ENCODE results near the gene CARD8.
"Not testable (repeated sequence)": the region's sequence is repeated elsewhere in the genome, so short reads cannot be mapped to it uniquely, and the experiment has no call there.

Gene CARD8

DNA sequence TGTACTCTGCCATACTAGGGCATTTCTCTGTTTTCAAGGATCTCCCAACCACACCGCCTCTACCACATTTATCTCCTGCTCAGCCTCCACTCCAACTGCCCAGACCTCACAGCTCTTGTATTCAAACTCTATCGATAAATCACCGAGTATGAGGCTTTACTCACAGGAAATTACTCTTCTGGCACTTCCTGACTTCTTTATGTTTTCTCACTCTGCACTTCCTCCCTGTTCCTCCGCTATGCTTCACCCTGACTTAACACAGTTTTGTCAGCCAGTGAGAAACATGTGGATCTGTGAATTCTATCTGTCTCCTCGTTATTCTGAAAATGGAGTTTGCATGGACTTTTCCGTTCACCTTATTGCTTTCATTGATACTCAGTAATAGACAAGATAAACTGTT, 2.6 kb upstream of the CARD8 start:
- Histone ChIP-seq H3K27me3 (ENCODE audit: control insufficient read depth, insufficient read depth, low read length) (peaks cover 3% of the 10 kb centered on the region), H3K4me1 (ENCODE audit: control insufficient read depth, insufficient read depth, low read length) (no peaks in the 10 kb centered on the region), H3K4me3 (ENCODE audit: low read depth, low read length) (no peak overlapping the region), H3K9ac (ENCODE audit: low read depth, low read length) (no peak overlapping the region), H3K9me3 (ENCODE audit: control insufficient read depth, insufficient read depth, low read length) (no peaks in the 10 kb centered on the region), H3K36me3 (ENCODE audit: control insufficient read depth, insufficient read depth, low read length) (no peaks in the 10 kb centered on the region)

DNA sequence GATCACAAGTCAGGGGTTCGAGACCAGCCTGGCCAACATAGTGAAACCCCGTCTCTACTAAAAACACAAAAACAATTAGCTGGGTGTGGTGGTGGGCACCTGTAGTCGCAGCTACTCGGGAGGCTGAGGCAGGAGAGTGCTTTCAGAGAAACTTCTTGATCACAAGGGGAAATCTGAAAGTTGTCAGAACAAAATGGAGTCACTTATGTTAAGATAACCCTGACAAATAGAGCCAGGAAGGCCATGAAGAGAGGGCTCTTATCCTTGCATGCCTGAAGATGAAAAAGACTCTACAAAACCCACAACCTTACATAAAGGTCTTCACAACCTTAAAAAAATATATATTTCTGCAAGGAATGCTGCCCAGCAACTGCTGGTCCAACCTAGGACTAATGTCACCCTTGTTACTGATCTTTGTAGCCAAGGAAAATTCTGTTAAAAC, 1.2 kb downstream of the CARD8 start:
- no peak overlapping the region for H3K9ac ChIP-seq (ENCODE audit: low read depth, low read length)
- H3K4me3 ChIP-seq (ENCODE audit: low read depth, low read length), result no peak overlapping the region
- H3K4me1 ChIP-seq (ENCODE audit: control insufficient read depth, insufficient read depth, low read length), result no peaks in the 10 kb centered on the region
- H3K36me3 ChIP-seq (ENCODE audit: control insufficient read depth, insufficient read depth, low read length), result no peaks in the 10 kb centered on the region
- peaks cover 3% of the 10 kb centered on the region for H3K27me3 ChIP-seq (ENCODE audit: control insufficient read depth, insufficient read depth, low read length)
- H3K9me3 ChIP-seq (ENCODE audit: control insufficient read depth, insufficient read depth, low read length), result no peaks in the 10 kb centered on the region

DNA sequence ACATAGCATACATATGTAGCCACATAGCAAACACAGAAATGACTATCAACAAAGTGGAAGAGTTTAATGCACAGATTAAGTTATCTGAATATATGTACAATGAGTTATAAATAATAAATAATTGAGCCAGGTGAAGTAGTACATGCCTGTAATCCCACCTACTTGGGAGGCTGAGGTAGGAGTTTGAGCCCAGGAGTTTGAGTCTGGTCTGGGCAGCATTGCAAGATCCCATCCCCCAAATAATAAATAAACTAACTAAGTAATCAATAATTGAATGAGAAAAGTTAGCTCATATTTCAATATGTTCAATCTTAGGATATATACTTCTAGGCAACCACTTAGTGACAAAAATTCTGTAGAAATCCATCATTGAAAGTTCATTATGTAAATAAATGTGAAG, 1.7 kb downstream of the CARD8 start:
- Histone ChIP-seq H3K9me3 (ENCODE audit: control insufficient read depth, insufficient read depth, low read length) (no peaks in the 10 kb centered on the region), H3K36me3 (ENCODE audit: control insufficient read depth, insufficient read depth, low read length) (no peaks in the 10 kb centered on the region), H3K27me3 (ENCODE audit: control insufficient read depth, insufficient read depth, low read length) (no peaks in the 10 kb centered on the region), H3K4me3 (ENCODE audit: low read depth, low read length) (no peak overlapping the region), H3K4me1 (ENCODE audit: control insufficient read depth, insufficient read depth, low read length) (no peaks in the 10 kb centered on the region), H3K9ac (ENCODE audit: low read depth, low read length) (no peak overlapping the region)

DNA sequence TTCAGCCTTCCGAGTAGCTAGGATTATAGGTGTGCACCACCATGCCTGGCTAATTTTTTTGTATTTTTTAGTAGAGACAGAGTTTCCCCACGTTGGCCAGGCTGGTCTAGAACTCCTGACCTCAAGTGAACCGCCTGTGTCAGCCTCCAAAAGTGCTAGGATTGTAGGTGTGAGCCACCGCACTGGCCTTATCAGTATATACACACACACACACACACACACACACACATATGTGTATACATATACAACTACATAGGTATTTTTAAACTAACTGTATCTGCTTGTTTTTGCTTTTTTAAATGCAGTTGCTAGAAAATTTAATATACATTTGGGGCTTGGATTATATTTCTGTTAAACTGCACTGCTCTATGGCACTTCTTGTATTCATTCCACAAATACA, 3.1 kb downstream of the CARD8 start:
- Histone ChIP-seq H3K27me3 (ENCODE audit: control insufficient read depth, insufficient read depth, low read length) (no peaks in the 10 kb centered on the region), H3K4me1 (ENCODE audit: control insufficient read depth, insufficient read depth, low read length) (no peaks in the 10 kb centered on the region), H3K36me3 (ENCODE audit: control insufficient read depth, insufficient read depth, low read length) (no peaks in the 10 kb centered on the region), H3K9ac (ENCODE audit: low read depth, low read length) (no peak overlapping the region), H3K4me3 (ENCODE audit: low read depth, low read length) (no peak overlapping the region), H3K9me3 (ENCODE audit: control insufficient read depth, insufficient read depth, low read length) (no peaks in the 10 kb centered on the region)

DNA sequence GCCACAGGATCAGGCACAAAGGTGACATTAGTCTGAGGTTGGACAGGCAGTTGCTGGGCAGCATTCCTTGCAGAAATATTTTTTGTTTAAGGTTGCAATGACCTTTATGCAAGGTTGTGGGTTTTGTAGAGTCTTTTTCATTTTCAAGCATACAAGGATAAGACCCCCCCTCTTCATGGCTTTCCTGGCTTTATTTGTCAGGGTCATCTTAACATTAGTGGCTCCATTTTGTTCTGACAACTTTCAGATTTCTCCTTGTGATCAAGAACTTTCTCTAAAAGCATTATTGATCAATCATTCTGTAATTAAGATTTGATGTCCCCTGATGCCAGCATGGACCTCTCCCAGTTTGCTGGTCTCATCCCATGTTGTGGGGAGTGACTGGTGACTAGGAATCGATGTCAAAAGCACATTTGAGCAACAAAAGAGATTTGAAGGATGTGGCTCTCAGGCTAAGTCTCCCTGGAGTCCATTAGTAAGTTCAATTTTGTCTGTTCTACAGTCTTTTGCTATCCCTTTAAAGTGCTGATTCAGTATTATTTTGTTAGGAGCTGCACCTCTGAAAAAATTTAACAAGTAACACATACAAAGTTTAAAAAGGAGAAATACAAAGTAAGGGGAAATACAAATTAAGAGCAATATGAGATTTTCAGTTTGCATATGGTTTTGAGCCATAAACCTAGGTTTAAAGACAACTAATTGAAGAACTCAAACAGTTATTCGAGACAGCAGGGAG, 5.3 kb downstream of the CARD8 start:
- Histone ChIP-seq H3K4me3 (ENCODE audit: low read depth, low read length) (no peak overlapping the region), H3K36me3 (ENCODE audit: control insufficient read depth, insufficient read depth, low read length) (no peaks in the 10 kb centered on the region), H3K4me1 (ENCODE audit: control insufficient read depth, insufficient read depth, low read length) (no peaks in the 10 kb centered on the region), H3K9ac (ENCODE audit: low read depth, low read length) (no peak overlapping the region), H3K27me3 (ENCODE audit: control insufficient read depth, insufficient read depth, low read length) (no peaks in the 10 kb centered on the region), H3K9me3 (ENCODE audit: control insufficient read depth, insufficient read depth, low read length) (no peaks in the 10 kb centered on the region)

DNA sequence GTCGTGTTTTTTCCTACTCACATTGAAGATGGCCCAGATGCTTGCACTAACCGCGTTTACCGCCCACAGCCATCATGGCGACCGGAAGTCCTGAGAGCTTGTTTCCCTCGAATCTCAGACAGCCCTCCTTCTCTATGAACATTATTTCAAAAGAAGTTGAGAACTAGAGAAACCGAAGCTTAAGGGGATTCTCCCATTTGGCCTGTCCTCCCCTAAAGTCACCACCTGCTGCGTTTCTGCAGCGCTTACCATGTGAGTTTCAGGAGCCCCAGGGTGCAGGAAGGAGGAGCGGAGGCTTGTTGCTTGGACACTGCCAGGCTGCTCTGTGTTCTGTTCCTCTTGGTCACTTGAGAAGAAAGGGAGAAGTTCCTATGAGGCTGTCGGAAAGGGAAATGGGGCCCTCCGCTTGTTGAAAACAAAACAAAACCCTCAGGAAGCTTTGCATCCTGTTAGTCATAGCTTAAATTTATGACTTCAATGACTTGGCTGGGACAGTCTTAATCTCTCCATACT, 6.2 kb downstream of the CARD8 start:
- no peak overlapping the region for H3K4me3 ChIP-seq (ENCODE audit: low read depth, low read length)
- H3K36me3 ChIP-seq (ENCODE audit: control insufficient read depth, insufficient read depth, low read length), result no peaks in the 10 kb centered on the region
- H3K4me1 ChIP-seq (ENCODE audit: control insufficient read depth, insufficient read depth, low read length), result no peaks in the 10 kb centered on the region
- no peaks in the 10 kb centered on the region for H3K9me3 ChIP-seq (ENCODE audit: control insufficient read depth, insufficient read depth, low read length)
- no peak overlapping the region for H3K9ac ChIP-seq (ENCODE audit: low read depth, low read length)
- H3K27me3 ChIP-seq (ENCODE audit: control insufficient read depth, insufficient read depth, low read length), result no peaks in the 10 kb centered on the region

DNA sequence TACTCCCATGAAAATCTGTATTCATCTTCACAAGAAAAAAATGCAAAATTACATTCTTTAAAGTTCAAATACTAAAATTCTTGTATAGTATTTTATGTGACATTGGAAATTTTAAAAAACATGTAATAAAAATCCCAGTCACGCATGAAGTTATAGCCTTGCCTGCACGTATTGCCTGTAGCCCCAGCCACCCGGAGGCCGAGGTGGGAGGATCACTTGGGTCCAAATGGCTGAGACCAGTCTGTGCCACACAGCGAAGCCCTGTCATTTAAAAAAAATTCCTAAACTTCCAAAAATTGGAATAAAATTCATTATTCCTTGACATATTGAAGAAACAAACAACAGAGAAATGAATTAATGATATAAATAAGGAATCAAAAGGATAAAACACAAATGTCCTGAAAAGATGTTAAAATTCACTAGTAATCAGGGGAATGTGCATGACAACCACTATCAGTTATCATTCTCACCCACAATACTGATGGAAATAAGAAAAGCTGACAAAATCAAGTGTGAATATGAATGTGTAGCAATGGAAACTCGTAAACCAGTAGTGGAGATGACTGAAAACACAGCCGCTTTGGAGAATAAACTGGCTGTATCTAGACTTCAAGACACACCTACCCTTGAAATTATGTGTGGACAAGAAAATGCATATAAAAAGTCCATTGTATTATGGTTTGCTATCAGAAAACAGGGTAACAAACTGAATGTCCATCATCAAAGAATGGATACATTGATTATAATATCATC, 7.5 kb downstream of the CARD8 start:
- no peaks in the 10 kb centered on the region for H3K4me1 ChIP-seq (ENCODE audit: control insufficient read depth, insufficient read depth, low read length)
- no peak overlapping the region for H3K4me3 ChIP-seq (ENCODE audit: low read depth, low read length)
- H3K36me3 ChIP-seq (ENCODE audit: control insufficient read depth, insufficient read depth, low read length), result no peaks in the 10 kb centered on the region
- no peak overlapping the region for H3K9ac ChIP-seq (ENCODE audit: low read depth, low read length)
- no peaks in the 10 kb centered on the region for H3K27me3 ChIP-seq (ENCODE audit: control insufficient read depth, insufficient read depth, low read length)
- no peaks in the 10 kb centered on the region for H3K9me3 ChIP-seq (ENCODE audit: control insufficient read depth, insufficient read depth, low read length)

DNA sequence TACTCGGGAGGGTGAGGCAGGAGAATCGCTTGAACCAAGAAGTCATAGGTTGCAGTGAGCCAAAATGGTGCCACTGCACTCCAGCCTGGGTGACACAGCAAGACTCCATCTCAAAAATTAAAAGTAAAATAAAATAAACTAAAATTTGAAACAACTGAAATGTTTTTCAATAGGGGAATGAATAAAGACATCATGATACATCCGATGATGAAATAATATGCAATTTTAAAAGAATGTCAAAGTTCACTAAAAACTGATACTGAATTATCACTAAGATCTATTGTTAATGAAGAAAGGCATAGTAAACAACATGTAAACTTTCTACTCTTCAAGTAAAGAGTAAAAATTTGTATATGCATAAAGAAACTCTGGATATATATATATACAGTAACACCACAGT, 8.5 kb downstream of the CARD8 start:
- no peak overlapping the region for H3K9ac ChIP-seq (ENCODE audit: low read depth, low read length)
- H3K36me3 ChIP-seq (ENCODE audit: control insufficient read depth, insufficient read depth, low read length), result no peaks in the 10 kb centered on the region
- H3K4me1 ChIP-seq (ENCODE audit: control insufficient read depth, insufficient read depth, low read length), result no peaks in the 10 kb centered on the region
- H3K27me3 ChIP-seq (ENCODE audit: control insufficient read depth, insufficient read depth, low read length), result no peaks in the 10 kb centered on the region
- no peak overlapping the region for H3K4me3 ChIP-seq (ENCODE audit: low read depth, low read length)
- no peaks in the 10 kb centered on the region for H3K9me3 ChIP-seq (ENCODE audit: control insufficient read depth, insufficient read depth, low read length)

DNA sequence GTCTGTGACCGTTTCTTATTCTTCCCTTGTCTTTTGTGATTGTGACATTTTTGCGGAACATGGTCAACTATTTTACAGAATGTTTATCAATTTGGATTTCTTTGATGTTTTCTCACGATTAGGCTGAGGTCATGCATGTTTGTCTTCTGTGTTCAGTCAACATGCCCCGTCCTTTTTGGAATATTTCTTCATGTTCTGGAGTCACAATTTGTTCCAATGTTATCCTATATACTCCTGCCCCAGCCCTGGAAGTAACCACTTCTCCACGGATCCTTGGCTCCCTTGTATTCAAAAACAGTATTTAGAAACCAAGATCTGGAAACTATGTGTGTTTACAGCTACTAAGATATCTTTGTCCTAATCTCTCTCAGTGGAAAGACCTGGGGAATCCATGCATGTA, 9.6 kb downstream of the CARD8 start:
- no peaks in the 10 kb centered on the region for H3K36me3 ChIP-seq (ENCODE audit: control insufficient read depth, insufficient read depth, low read length)

DNA sequence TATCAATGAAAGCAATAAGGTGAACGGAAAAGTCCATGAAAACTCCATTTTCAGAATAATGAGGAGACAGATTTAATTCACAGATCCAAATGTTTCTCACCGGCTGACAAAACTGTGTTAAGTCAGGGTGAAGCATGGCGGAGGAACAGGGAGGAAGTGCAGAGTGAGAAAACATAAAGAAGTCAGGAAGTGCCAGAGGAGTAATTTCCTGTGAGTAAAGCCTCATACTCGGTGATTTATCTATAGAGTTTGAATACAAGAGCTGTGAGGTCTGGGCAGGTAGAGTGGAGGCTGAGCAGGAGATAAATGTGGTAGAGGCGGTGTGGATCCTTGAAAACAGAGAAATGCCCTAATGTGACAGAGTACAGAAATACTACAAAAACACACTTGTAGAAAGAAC, 11.4 kb downstream of the CARD8 start:
- no peaks in the 10 kb centered on the region for H3K36me3 ChIP-seq (ENCODE audit: control insufficient read depth, insufficient read depth, low read length)
- H3K4me1 ChIP-seq (ENCODE audit: control insufficient read depth, insufficient read depth, low read length), result no peaks in the 10 kb centered on the region
- H3K4me3 ChIP-seq (ENCODE audit: low read depth, low read length), result no peak overlapping the region
- no peaks in the 10 kb centered on the region for H3K27me3 ChIP-seq (ENCODE audit: control insufficient read depth, insufficient read depth, low read length)
- H3K9me3 ChIP-seq (ENCODE audit: control insufficient read depth, insufficient read depth, low read length), result no peaks in the 10 kb centered on the region
- no peak overlapping the region for H3K9ac ChIP-seq (ENCODE audit: low read depth, low read length)

More for the DNA sequence above, 9.6 kb downstream of the CARD8 start:
- Histone ChIP-seq H3K4me1 (ENCODE audit: control insufficient read depth, insufficient read depth, low read length) (no peaks in the 10 kb centered on the region), H3K9me3 (ENCODE audit: control insufficient read depth, insufficient read depth, low read length) (no peaks in the 10 kb centered on the region), H3K9ac (ENCODE audit: low read depth, low read length) (no peak overlapping the region), H3K27me3 (ENCODE audit: control insufficient read depth, insufficient read depth, low read length) (no peaks in the 10 kb centered on the region), H3K4me3 (ENCODE audit: low read depth, low read length) (no peak overlapping the region)

DNA sequence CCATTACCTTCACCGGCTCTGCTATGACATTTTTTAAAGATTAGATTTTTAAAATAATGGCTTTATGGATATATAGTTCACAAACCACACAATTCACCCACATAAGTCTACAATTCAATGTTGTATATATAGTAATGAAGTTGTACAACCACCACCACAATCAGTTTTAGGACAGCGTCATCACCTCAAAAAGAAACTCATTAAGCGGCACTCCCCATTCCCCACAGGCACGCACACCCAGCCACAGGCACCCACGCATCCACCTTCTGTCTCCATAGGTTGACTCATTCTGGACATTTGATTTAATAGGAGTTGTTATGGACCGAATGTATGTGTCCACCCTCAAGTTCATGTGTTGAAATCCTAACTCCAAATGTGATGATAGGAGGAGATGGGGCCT, 13.9 kb downstream of the CARD8 start:
- not testable (repeated sequence) for H3K9ac ChIP-seq (ENCODE audit: low read depth, low read length); H3K4me3 ChIP-seq (ENCODE audit: low read depth, low read length); H3K36me3 ChIP-seq (ENCODE audit: control insufficient read depth, insufficient read depth, low read length); H3K9me3 ChIP-seq (ENCODE audit: control insufficient read depth, insufficient read depth, low read length); H3K4me1 ChIP-seq (ENCODE audit: control insufficient read depth, insufficient read depth, low read length); H3K27me3 ChIP-seq (ENCODE audit: control insufficient read depth, insufficient read depth, low read length)

DNA sequence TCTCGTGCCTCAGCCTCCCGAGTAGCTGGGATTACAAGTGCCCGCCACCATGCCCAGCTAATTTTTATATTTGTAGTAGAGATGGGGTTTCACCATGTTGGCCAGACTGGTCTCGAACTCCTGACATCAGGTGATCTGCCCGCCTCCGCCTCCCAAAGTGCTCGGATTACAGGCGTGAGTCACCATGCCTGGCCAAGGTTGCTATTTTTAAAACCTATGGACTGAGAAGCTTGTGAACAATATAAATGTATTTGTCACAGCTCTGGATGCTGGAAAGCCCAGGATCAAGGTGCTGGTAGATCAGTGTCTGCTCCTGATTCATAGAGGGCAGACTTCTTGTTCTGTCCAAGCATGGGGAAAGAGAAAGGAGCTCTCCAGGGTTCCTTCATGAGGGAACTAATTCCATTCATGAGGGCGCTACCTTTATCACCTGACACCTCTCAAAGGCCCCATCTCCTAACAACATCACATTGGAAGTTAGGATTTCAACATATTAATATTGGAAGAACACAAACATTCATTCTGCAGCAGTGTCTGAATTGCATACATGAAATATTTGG, 16.1 kb downstream of the CARD8 start:
- no peaks in the 10 kb centered on the region for H3K36me3 ChIP-seq (ENCODE audit: control insufficient read depth, insufficient read depth, low read length)
- H3K27me3 ChIP-seq (ENCODE audit: control insufficient read depth, insufficient read depth, low read length), result no peaks in the 10 kb centered on the region
- no peaks in the 10 kb centered on the region for H3K4me1 ChIP-seq (ENCODE audit: control insufficient read depth, insufficient read depth, low read length)
- H3K9ac ChIP-seq (ENCODE audit: low read depth, low read length), result no peak overlapping the region
- H3K4me3 ChIP-seq (ENCODE audit: low read depth, low read length), result no peak overlapping the region
- no peaks in the 10 kb centered on the region for H3K9me3 ChIP-seq (ENCODE audit: control insufficient read depth, insufficient read depth, low read length)

Measured in iPS-15b (cell line).